ENCODE measurements around the gene ZGPAT.
"Not testable (repeated sequence)": the region's sequence is repeated elsewhere in the genome, so short reads cannot be mapped to it uniquely, and the experiment has no call there.

Gene ZGPAT

GRCh38 chr20:63755933-63756647 is 48.3 kb downstream of the ZGPAT start:
- no peak for FAIRE-seq

GRCh38 chr20:63756648-63756991 is 48.8 kb downstream of the ZGPAT start:
- FAIRE-seq (no peak), DNase-seq (ENCODE audit: insufficient read length, low spot score) (no peak)

More at GRCh38 chr20:63755933-63756647, 48.3 kb downstream of the ZGPAT start:
- no peak for DNase-seq (ENCODE audit: insufficient read length, low spot score)

GRCh38 chr20:63758152-63758551 is 50.3 kb downstream of the ZGPAT start:
- DNase-seq (ENCODE audit: insufficient read length, low spot score) (no peak), FAIRE-seq (no peak)

GRCh38 chr20:63759377-63759901 is 51.6 kb downstream of the ZGPAT start:
- no peak for DNase-seq (ENCODE audit: insufficient read length, low spot score)
- no peak for FAIRE-seq

GRCh38 chr20:63765082-63765873 is 57.4 kb downstream of the ZGPAT start:
- FAIRE-seq, result no peak
- DNase-seq (ENCODE audit: insufficient read length, low spot score), result no peak

- DNase-seq (ENCODE audit: insufficient read length, low spot score), result no peak
- no peak for FAIRE-seq
Observed at GRCh38 chr20:63765902-63766301, 58.1 kb downstream of the ZGPAT start.

GRCh38 chr20:63766695-63767426 is 59.0 kb downstream of the ZGPAT start:
- FAIRE-seq (no peak), DNase-seq (ENCODE audit: insufficient read length, low spot score) (no peak)

- FAIRE-seq, result no peak
Observed at GRCh38 chr20:63767456-63767855, 59.6 kb downstream of the ZGPAT start.

GRCh38 chr20:63767886-63768285 is 60.0 kb downstream of the ZGPAT start:
- DNase-seq (ENCODE audit: insufficient read length, low spot score) (no peak), FAIRE-seq (no peak)

More at GRCh38 chr20:63767456-63767855, 59.6 kb downstream of the ZGPAT start:
- no peak for DNase-seq (ENCODE audit: insufficient read length, low spot score)

- no peak for FAIRE-seq
- DNase-seq (ENCODE audit: insufficient read length, low spot score), result no peak
Observed at GRCh38 chr20:63768591-63769515, 61.0 kb downstream of the ZGPAT start.

GRCh38 chr20:63769891-63770474 is 62.1 kb downstream of the ZGPAT start:
- DNase-seq (ENCODE audit: insufficient read length, low spot score) (no peak), FAIRE-seq (no peak)

GRCh38 chr20:63771046-63771707 is 63.3 kb downstream of the ZGPAT start:
- FAIRE-seq, result no peak
- no peak for DNase-seq (ENCODE audit: insufficient read length, low spot score)

- DNase-seq (ENCODE audit: insufficient read length, low spot score) (no peak), FAIRE-seq (no peak)
Observed at GRCh38 chr20:63772781-63773518, 65.1 kb downstream of the ZGPAT start.

GRCh38 chr20:63773571-63774241 is 65.9 kb downstream of the ZGPAT start:
- no peak for FAIRE-seq
- no peak for DNase-seq (ENCODE audit: insufficient read length, low spot score)

- FAIRE-seq (no peak), DNase-seq (ENCODE audit: insufficient read length, low spot score) (no peak)
Observed at GRCh38 chr20:63774306-63774705, 66.5 kb downstream of the ZGPAT start.

GRCh38 chr20:63775096-63775978 is 67.5 kb downstream of the ZGPAT start:
- no peak for FAIRE-seq

GRCh38 chr20:63776875-63777274 is 69.0 kb downstream of the ZGPAT start:
- DNase-seq (ENCODE audit: insufficient read length, low spot score); FAIRE-seq: not testable (repeated sequence)

More at GRCh38 chr20:63775096-63775978, 67.5 kb downstream of the ZGPAT start:
- DNase-seq (ENCODE audit: insufficient read length, low spot score), result no peak

Data from GM19239 (cell line).